AG10803 (cell line): Measurements from ENCODE around the gene BMP8A.
"Not testable (repeated sequence)": the region's sequence is repeated elsewhere in the genome, so short reads cannot be mapped to it uniquely, and the experiment has no call there.

Source experiments
- DNase-seq: peaks from one replicate; pipeline ENCODE4 v3.0.0; 2010; ENCODE audit warnings: low read depth
- H3K4me3 ChIP-seq: 2 replicates; pipeline ENCODE4 v1.5.1; 2011; ENCODE audit warnings: mild to moderate bottlenecking, low read length, control low read depth
- TF ChIP-seq, protein P1 (sequence below): conservative IDR thresholded peaks from 2 replicates; pipeline ENCODE4 v1.5.1; 2011; ENCODE audit warnings: mild to moderate bottlenecking, low read length, control low read depth, inconsistent platforms

Gene BMP8A

DNA sequence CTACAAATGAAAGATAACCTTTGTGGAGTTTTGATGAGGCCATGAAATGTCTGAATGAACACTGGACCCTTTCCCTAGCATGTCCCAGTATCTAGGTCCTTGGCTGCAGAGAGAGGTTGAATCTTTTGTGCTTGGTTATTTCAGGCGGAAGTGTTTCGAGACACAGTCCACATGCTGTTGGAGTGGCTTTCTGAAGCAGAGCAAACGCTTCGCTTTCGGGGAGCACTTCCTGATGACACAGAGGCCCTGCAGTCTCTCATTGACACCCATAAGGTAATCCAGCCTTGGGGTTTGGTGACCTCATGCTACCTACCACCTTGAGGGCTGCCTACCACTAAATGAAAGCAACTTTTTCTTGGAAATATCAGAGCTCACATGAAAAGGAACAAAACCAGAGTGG lies 38.9 kb upstream of the BMP8A start:
- no peak for DNase-seq
- TF ChIP-seq, protein P1, sequence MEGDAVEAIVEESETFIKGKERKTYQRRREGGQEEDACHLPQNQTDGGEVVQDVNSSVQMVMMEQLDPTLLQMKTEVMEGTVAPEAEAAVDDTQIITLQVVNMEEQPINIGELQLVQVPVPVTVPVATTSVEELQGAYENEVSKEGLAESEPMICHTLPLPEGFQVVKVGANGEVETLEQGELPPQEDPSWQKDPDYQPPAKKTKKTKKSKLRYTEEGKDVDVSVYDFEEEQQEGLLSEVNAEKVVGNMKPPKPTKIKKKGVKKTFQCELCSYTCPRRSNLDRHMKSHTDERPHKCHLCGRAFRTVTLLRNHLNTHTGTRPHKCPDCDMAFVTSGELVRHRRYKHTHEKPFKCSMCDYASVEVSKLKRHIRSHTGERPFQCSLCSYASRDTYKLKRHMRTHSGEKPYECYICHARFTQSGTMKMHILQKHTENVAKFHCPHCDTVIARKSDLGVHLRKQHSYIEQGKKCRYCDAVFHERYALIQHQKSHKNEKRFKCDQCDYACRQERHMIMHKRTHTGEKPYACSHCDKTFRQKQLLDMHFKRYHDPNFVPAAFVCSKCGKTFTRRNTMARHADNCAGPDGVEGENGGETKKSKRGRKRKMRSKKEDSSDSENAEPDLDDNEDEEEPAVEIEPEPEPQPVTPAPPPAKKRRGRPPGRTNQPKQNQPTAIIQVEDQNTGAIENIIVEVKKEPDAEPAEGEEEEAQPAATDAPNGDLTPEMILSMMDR: no peak
- H3K4me3 ChIP-seq: no peak overlapping the region

GRCh38 chr1:39453603-39454002 lies 37.8 kb upstream of the BMP8A start:
- DNase-seq: peak; percentile 61
- TF ChIP-seq, protein P1: no peak
- no peak overlapping the region for H3K4me3 ChIP-seq

- TF ChIP-seq, protein P1: no peak
- DNase-seq: no peak
- no peak overlapping the region for H3K4me3 ChIP-seq
These were observed 32.4 kb upstream of the BMP8A start for GRCh38 chr1:39458991-39459390.

DNA sequence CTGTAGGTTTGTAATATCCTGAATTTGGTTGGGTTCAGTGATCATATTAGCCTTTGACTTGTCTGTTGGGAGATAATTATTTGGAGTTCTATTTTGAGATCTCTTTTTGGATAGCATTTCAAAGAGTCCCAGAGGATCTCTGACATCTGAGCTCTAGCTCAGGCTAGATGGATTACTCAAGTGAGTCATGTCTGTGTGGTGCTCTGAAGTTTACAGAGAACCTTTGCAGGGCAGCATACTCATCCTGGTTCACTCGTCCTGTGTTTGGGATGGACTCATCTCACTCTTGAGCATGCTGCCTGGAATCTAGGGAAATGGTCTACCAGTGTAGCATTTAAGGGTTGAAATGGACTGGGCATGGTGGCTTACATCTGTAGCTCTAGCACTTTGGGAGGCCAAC lies 29.4 kb upstream of the BMP8A start:
- TF ChIP-seq, protein P1: no peak
- no peak for DNase-seq

GRCh38 chr1:39466413-39467107 lies 24.9 kb upstream of the BMP8A start:
- no peak for DNase-seq
- no peak overlapping the region for H3K4me3 ChIP-seq

More for the DNA sequence above, 29.4 kb upstream of the BMP8A start:
- no peak overlapping the region for H3K4me3 ChIP-seq

GRCh38 chr1:39467108-39467720 lies 24.2 kb upstream of the BMP8A start:
- not testable (repeated sequence) for H3K4me3 ChIP-seq
- peak; percentile 51 for DNase-seq

More at GRCh38 chr1:39466413-39467107, 24.9 kb upstream of the BMP8A start:
- TF ChIP-seq, protein P1: no peak

DNA sequence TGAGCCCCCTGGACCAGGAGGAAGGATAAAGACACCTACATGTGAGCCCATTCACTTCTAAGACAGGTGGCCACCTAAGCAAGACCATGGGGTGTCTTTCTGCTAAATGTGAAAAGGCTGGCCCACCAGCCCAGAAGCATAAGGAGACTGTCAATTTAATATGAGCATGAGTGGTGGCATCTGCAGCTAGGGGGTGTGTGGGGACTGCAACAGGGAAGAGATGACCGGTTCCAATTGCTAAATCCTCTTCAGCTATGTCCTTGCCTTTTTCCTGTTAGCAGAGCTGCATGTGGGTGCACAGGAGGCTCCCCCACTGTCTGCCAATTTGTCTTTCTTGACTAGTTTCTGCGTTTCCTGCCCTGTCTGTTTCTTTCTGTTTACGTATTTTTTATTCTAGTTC lies 22.3 kb upstream of the BMP8A start:
- no peak for DNase-seq
- TF ChIP-seq, protein P1: no peak
- no peak overlapping the region for H3K4me3 ChIP-seq
